Amniotic stem cell (primary cell): Measurements from ENCODE around the gene SERPINA5.

Source experiments
- DNase-seq: peaks from one replicate; lab custom pipeline; 2025; lab: John Stamatoyannopoulos, UW

The SERPINA5 gene, protein sequence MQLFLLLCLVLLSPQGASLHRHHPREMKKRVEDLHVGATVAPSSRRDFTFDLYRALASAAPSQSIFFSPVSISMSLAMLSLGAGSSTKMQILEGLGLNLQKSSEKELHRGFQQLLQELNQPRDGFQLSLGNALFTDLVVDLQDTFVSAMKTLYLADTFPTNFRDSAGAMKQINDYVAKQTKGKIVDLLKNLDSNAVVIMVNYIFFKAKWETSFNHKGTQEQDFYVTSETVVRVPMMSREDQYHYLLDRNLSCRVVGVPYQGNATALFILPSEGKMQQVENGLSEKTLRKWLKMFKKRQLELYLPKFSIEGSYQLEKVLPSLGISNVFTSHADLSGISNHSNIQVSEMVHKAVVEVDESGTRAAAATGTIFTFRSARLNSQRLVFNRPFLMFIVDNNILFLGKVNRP

GRCh38 chr14:94581127-94581999 is at the start of gene SERPINA5:
TSS of gene SERPINA5 (plus strand) at chr14:94581426. CDS start at chr14:94587363, 5,937 bp downstream.
- no peak for DNase-seq

- DNase-seq: no peak
Measured at GRCh38 chr14:94532447-94532846, 48.8 kb upstream of the SERPINA5 start.

- no peak for DNase-seq
Measured at GRCh38 chr14:94535506-94535905, 45.7 kb upstream of the SERPINA5 start.

DNA sequence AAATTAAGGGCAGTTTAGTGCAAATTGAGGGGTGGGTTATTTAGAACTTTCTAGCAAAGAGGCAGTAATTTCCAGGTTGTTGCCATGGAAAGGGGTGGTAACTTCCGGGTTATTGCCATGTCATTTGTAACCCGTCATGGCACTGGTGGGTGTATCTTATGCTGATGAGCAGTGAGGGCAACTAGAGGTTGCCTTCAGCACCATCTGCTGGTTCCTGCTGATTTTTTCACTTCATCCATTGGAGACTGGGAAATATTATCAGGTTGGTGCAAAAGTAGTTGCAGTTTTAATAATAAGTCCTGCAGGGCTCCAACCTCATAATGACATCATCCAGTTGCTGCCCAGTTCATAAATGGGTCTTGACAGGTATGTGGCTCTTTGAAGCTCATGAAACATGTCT is 44.4 kb upstream of the SERPINA5 start:
- no peak for DNase-seq

DNA sequence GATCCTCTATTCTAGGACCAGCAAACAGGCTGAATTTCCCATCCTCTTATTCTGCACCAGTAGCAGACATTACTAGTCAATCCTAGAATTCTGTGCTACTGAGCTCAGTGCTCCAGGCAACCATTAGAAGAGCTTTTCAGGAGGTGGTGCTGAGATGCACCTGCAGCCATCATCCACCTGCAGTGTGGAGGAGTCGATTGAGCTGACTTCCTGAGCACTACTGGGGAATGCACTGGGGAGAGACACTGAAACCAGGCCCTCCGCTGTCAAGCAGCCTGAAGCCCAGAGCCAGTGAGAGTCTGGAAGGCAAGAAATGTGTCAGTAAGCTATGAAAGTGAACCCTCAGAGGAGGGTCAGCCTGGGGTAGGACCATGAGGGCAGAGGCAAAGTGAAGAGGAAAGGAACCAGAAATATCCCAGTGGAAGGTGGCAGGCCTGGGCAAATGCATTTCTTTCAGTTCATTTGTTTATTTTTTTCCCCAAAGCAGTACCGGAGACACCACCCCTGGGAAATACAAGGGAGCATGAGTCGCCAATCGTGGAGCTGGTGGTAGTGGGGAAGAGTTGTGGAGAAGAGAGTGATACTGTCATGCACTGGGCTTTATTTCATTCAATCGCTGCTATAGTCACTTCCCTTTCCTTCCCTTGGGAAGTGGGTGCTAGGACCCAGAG is 43.0 kb upstream of the SERPINA5 start:
- no peak for DNase-seq

- no peak for DNase-seq
Measured at GRCh38 chr14:94539181-94539580, 42.0 kb upstream of the SERPINA5 start.

DNA sequence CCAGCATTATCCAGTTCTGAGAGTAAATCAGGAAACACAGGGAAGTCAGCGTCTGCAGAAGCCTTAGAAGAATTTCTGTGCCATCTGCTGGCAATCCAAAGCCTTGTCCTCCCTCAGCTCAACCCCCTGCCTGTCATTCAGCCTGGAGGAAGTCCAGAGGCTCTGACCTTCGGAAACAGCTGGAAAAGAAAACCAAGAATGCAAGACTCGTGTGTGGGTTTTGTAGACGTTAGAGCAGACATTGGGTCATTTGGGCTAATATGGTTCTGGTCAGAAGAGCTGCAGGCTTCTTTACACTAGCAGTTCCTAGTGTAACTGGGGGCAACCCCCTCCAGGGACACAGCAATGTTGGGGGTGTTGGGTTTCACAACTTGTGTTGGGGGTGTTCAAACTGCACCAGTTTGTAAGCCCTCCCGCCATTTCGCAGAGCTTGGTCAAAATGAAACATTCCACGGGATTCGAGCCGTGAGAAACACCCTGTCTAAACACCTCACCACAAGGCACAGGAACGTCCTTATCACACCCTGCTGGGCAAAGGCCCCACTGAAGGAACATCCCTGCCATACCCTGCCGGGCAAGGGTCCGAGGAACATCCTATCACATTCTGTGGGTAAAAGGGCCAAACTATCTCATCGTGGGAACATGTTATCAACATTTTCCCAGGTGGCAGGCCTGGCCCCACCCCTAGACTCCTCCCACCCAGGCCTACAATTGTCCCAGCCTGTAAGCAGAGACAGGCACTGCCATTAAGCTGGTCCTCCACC is 41.0 kb upstream of the SERPINA5 start:
- DNase-seq: no peak

DNA sequence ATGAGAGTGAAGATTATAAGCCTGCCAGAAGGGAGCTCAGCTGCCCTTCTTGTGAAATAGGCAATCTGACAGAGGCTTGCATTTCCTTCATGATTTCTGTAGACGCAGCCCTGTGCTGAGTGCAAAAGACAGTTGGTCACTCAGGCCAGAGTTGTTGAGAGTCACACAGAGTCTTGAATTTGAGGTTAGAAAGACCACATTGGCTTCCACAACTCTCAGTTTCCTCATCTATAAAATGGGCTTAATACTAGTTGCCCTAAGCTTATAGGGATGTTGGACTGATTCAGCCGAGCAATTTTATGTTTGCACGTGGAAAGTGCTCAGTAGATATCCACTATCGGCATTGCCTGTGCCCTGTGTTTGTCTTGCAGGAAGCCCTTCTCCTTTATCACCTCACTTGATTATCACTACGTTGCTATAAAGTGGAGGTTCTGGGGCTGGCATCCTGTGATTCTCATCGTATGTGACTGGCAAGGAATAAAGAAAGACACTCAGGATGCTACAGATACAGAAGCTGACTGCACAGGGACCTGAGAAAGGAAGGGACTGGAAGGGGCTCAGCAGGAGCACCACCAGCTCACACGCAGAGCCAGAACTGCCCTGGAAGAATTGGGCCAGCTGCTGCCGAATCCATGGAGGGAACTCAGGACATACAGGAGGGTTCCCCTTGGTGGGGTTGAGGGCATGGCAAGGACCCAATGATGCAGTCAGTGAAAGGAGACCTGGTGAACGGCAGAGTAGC is 39.8 kb upstream of the SERPINA5 start:
- DNase-seq: no peak

- peak; percentile 37 for DNase-seq
Measured at GRCh38 chr14:94542111-94542810, 39.0 kb upstream of the SERPINA5 start.

- DNase-seq: no peak
Measured at GRCh38 chr14:94542811-94543440, 38.3 kb upstream of the SERPINA5 start.

DNA sequence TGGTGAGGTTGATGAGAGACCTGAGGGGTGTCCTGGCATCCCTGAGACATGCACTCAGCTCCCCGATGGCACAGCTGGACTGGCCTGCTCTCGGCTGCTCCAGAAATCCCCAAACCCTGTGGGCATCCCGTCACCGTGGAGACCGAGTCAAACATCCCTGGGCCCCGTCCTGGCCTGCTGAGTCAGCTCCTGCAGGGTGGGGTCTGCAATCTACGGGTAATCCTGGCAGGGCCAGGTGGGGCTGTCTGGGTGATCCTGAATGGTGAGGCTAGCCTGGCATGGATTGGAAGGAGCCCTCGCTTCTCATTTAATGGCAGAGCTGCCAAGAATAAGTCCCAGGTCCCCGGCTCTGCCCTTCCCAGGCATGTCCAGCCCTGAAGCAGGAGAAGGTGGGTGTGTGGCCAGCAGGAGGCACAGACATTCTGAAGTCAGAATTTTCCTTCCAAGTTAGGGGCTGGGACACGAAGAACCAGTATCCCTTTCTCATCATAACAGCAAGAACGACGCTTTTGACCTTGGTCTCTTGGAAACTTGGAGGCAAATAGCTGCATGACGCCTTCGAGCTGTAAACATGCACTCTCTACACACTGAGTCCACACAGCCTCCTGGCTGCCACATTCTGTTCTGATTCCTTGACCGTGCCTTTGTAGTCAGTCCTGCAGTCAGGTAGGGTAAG is 37.6 kb upstream of the SERPINA5 start:
- DNase-seq: no peak

GRCh38 chr14:94544726-94545125 is 36.5 kb upstream of the SERPINA5 start:
- no peak for DNase-seq

DNA sequence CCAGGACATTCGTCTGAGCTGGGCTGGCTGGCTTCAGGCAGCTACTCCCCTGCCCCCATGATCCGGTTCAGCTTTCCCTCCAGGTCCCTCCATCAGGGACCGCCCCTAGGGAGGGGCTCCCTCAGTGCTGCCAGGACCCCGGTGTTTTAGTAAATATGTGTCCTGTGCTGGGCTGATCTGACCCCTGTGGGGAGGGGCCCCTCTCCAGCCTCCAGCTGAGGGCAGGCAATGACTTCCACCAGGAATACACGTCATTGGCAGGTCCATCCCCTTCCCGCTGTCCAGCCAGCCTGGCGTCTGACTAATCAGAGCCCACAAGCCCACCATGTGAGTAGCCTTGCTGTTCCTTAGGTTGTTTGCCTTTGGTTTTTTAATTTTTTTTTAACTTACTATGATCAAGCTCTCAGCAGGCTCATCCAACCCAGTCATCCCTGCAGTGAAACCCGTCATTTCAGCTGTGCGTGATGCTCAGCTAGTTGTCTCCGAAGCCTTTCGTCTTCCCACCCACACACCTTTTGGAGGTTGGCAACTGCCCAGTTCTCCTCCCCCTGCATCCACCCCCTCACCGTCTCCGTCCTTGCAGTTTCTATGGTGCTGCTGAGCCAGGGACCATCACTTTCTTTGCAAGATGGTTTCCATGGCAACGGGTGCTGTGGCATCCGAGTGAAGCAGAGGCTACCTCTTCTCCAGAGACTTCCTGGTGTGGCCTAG is 35.9 kb upstream of the SERPINA5 start:
- no peak for DNase-seq

DNA sequence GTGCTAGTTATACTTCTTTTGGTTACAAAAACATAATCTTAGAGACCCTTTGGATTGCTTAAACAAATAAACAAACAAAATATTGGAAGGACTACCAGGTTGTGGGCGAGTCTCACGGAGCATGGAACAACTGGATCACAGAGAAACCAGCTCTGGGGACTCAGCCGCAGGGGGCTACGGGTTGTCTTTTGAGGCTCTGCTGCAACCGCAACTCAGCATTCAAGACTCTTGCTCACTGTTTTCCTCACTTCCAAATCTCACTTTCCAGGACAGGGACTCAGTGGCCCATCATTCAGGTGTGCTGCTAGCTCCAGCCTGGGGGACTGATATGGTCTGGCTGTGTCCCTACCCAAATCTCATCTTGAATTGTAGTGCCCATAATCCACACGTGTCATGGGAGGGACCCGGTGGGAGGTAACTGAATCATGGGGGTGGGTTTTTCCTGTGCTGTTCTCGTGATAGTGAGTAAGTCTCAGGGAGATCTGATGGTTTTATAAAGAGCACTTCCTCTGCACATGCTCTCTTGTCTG is 34.0 kb upstream of the SERPINA5 start:
- no peak for DNase-seq

DNA sequence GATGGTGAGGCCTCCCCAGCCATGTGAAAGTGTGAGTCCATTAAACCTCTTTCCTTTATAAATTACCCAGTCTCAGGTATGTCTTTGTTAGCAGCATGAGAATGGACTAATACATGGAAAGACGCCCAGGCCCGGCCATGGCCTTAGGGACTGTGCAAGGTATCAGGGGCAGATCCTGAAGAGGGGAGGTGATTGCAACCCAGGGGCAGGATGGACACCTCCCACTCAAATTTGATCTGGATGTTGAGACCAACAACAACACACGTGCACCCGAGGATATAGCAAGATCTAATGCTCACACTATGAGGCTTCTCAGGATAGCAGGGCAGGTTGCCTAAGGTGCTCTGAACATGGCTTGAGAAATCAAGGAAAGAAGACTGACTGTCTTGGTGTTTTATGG is 33.5 kb upstream of the SERPINA5 start:
- DNase-seq: no peak

DNA sequence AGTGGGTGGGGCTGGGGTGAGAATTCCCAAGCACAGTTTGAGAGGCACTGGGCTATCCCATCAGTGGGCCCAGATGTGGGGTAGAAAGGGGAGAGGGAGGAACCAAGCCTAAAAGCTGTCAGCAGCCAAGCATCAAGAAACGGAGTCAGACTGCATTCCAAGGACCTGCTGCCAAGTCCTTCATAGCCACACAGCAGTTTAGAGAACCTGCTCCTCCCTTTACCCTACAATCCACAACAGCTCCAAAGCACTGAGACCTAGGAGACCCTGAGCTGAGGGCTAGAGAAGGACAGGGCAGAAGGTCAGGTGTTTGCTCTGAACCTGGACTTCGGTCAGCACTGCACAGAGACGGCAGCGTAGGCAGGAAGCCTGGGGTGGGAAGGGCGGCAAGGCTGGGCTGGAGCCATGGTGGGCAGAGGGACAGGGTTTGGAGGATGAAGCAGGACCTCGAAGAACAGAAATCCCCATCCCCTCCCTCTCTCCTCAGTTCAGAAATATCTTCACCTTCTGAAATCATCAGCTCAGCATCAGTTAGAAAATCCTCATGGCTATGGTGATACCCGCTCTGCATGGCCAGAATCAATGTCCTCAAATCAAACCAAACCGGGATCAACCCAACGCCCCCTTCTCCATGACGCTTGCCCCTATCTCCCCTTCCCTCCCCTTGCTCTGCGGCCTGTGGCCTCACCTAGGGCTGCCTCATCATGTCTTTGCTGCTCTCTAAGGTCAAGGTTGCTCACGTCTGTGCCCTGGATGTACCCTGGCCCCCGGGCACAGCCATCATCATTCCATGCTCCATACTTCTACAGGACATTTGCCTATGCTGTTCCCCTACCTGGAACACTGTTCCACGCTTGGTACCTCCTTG is 32.9 kb upstream of the SERPINA5 start:
- no peak for DNase-seq
